Psoas muscle (tissue), 8 donors: ENCODE data around the gene CDC14A. TPM values are rescaled to one million over a fixed set of nuclear protein-coding genes. Genes with fewer than 3 reads are reported as not detected.

Experiments
- ATAC-seq, 4 donors: fragments of 200-7000 bp; cut with Tn5 transposase; one replicate each; pipeline ENCODE4 v1.9.1; 2020; ENCODE audit warnings: moderate library complexity in 3 of 4, mild to moderate bottlenecking in 2 of 4
- DNase-seq, 2 donors: peaks; one replicate each; pipeline ENCODE4 v3.0.0-alpha.2; 2020
- H3K27ac ChIP-seq: fragments of 200-600 bp; one replicate; pipeline ENCODE4 v1.8.0; 2022
- H3K27me3 ChIP-seq, 3 donors: fragments of 200-600 bp in 1 of 3; one replicate each; pipeline versions ENCODE4 v1.6.1 to v1.8.0; 2013 to 2022; ENCODE audit warnings: low read length in 2 of 3, mild to moderate bottlenecking in 2 of 3, moderate library complexity in 1 of 3; ENCODE audit not compliant: insufficient read depth in 3 of 3
- H3K36me3 ChIP-seq, 2 donors: fragments of 200-600 bp in 1 of 2; one replicate each; pipeline versions ENCODE4 v1.6.1 to v1.8.0; 2013 to 2022; ENCODE audit warnings: low read depth in 1 of 2, mild to moderate bottlenecking in 1 of 2, moderate library complexity in 1 of 2; ENCODE audit not compliant: insufficient read depth in 1 of 2
- H3K4me1 ChIP-seq: fragments of 200-600 bp; one replicate; pipeline ENCODE4 v1.8.0; 2022
- H3K4me3 ChIP-seq: fragments of 200-600 bp; one replicate; pipeline ENCODE4 v1.8.0; 2022; ENCODE audit warnings: mild to moderate bottlenecking
- H3K9me3 ChIP-seq: fragments of 200-600 bp; one replicate; pipeline ENCODE4 v1.8.0; 2022
- WGBS, 3 donors: extraction: QIAGEN DNeasy Blood & Tissue Kit; methylation state at CpG; one replicate each; pipeline versions ENCODE4 v1.1.6 to v1.1.7; 2013; 5-methylcytosine and 5-hydroxymethylcytosine counted together
- intact Hi-C, 2 donors: fragments of 100-400 bp; cut with DNase I; formaldehyde crosslinking; loops; one replicate each; pipeline versions ENCODE4 v1.11.0 to v1.14.2; 2022
- polyA plus RNA-seq, 3 donors: library from polyadenylated mRNA; stranded (reverse); fragments of 200-250 nt; gene quantifications; one replicate each; pipeline ENCODE4 v1.2.3, GENCODE V29; 2013
- total RNA-seq, 4 donors: library from RNA; stranded (reverse); fragmentation: NEBNext Ultra II Directional in 2 of 4; extraction: Animal tissue kit (Norgen Biotek cat#: 25700) in 2 of 4; gene quantifications; one replicate each; pipeline versions ENCODE4 v1.2.1 to v1.2.4, GENCODE V29; 2021 to 2023
- TF ChIP-seq, protein P1 (sequence below): fragments of 200-600 bp; IDR thresholded peaks from one replicate; pipeline ENCODE4 v1.8.0; 2022; ENCODE audit warnings: antibody characterized with exemption
- donor health status: healthy with polysubstance abuse.
- donor health status: DM: no; HTN: no; CAD: no; lungs with moderate emphysema.
- donor health status: Bipolar disorder and iron deficiency.
- donor health status: healthy.
- donor health status: DM: yes; HTN: yes; CAD: no.
- donor health status: DM: no; HTN: no; CAD: no.
- donor health status: DM: no; HTN: no; CAD: no.
- donor health status: DM: yes; HTN: yes; CAD: no.

Gene CDC14A
- total and polyA plus RNA-seq, 7 donors = 0.44 to 5.5 (median 2.3) TPM

GRCh38 chr1:100343897-100344296, 8.4 kb upstream of the CDC14A start:
- H3K27me3 ChIP-seq = no peaks in the 10 kb centered on the region
- ATAC-seq = no peak
- no peaks in the 10 kb centered on the region for H3K9me3 ChIP-seq
- no peak for DNase-seq
- H3K36me3 ChIP-seq = no peaks in the 10 kb centered on the region
- H3K4me1 ChIP-seq = no peaks in the 10 kb centered on the region
- intact Hi-C loops = no loop called here
- 55 to 64% (median 64%) methylated on average over 3 of the region's 3 CpGs for WGBS, 3 donors
- H3K27ac ChIP-seq = no peak overlapping the region
- no peak overlapping the region for H3K4me3 ChIP-seq
- TF ChIP-seq, protein P1, sequence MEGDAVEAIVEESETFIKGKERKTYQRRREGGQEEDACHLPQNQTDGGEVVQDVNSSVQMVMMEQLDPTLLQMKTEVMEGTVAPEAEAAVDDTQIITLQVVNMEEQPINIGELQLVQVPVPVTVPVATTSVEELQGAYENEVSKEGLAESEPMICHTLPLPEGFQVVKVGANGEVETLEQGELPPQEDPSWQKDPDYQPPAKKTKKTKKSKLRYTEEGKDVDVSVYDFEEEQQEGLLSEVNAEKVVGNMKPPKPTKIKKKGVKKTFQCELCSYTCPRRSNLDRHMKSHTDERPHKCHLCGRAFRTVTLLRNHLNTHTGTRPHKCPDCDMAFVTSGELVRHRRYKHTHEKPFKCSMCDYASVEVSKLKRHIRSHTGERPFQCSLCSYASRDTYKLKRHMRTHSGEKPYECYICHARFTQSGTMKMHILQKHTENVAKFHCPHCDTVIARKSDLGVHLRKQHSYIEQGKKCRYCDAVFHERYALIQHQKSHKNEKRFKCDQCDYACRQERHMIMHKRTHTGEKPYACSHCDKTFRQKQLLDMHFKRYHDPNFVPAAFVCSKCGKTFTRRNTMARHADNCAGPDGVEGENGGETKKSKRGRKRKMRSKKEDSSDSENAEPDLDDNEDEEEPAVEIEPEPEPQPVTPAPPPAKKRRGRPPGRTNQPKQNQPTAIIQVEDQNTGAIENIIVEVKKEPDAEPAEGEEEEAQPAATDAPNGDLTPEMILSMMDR = no peak

DNA sequence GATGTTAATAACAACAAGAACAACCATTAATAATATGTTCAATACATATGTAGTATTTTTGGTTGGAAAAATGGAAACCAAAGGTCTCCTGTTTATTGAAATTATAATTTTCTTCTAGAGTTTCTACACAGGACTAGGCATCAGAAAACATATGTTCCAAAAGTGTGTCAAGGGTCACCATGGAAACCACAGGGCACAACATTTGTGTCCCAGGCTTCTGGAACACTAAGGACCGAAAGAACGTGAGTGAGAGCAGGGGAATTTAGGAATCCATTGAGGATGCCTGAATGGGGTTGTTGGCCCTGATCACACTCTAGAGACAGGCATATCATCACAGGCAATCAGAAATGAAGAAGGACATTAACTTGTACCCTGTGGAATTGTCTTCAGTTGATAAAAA, 7.5 kb upstream of the CDC14A start:
- Histone ChIP-seq H3K4me3 (no peak overlapping the region), H3K4me1 (no peaks in the 10 kb centered on the region), H3K27me3 (no peaks in the 10 kb centered on the region), H3K9me3 (no peaks in the 10 kb centered on the region), H3K36me3 (no peaks in the 10 kb centered on the region), H3K27ac (no peak overlapping the region)
- ATAC-seq = no peak
- TF ChIP-seq, protein P1 = no peak
- intact Hi-C loops = no loop called here
- no peak for DNase-seq
- 42 to 63% (median 51%) methylated on average over 2 of the region's 2 CpGs for WGBS, 3 donors

DNA sequence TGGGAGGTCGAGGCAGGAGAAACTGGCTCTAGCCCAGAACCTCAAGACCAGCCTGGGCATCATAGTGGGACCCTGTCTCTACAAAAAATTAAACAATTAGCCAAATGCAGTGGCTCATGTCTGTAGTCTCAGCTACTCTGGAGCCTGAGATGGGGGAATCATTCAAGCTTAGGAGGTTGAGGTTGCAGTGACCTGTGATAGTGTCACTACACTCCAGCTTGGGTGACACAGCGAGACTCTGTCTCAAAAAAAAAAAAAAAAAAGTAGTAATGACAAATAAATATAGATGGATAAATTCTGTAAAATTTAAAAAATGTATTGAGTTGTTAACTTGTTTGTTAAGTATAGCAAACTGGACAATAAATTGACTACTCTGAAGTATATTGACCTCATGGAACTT, 5.9 kb upstream of the CDC14A start:
- H3K36me3 ChIP-seq = no peaks in the 10 kb centered on the region
- H3K27ac ChIP-seq = no peak overlapping the region
- TF ChIP-seq, protein P1 = no peak
- DNase-seq = no peak
- intact Hi-C loops = no loop called here
- H3K9me3 ChIP-seq = no peaks in the 10 kb centered on the region
- H3K4me1 ChIP-seq = no peaks in the 10 kb centered on the region
- no peaks in the 10 kb centered on the region for H3K27me3 ChIP-seq
- 91 to 95% (median 94%) methylated on average over 2 of the region's 2 CpGs for WGBS, 3 donors
- no peak overlapping the region for H3K4me3 ChIP-seq
- no peak for ATAC-seq

DNA sequence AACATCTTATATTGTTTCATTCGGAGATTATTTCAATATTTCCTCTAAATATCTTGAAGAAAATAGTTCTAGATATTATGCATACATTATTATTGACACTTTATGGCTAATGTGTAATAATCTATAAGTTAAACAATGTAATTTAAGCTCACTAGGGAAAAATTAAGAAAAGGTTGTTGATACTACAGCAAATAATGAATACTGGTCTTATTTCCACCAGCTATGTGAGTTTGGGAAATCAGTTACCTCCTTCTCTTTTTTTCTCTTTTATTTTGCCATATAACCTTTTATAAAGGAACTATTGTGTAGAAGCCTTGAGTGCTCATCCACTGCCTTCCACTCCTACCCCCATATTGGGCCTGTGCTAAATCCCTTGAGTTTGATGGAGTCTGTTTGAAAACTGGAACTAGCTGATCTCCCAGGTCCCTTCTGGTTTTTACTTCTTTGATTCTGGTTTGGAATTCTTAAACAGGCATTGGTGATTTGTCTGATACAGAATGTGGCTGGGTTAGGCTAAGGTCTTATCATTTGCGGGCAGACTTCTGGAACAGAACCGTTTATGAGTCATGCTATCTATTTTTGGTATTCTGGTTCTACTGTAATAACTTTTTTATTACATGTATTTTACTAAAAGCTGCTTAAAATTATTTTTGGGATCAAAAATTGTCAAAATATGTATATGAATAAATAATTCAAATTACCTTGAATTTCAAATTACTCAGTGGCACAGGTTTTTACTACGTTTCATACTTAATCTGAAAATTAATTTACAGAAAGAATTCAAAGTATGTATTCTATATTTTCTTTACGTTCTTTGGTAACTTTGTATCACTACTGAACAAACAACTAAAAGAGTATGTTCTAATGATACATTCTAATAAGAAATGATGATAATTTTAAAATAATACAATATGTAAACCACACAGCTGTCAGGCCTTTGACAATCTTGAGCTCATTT, 5.0 kb upstream of the CDC14A start:
- H3K27ac ChIP-seq = no peak overlapping the region
- no peaks in the 10 kb centered on the region for H3K4me1 ChIP-seq
- ATAC-seq (no peak), DNase-seq (no peak)
- no peaks in the 10 kb centered on the region for H3K27me3 ChIP-seq
- intact Hi-C loops = no loop called here
- TF ChIP-seq, protein P1 = no peak
- H3K4me3 ChIP-seq = no peak overlapping the region
- WGBS, 3 donors = 78 to 84% (median 82%) methylated on average over 5 of the region's 5 CpGs
- H3K36me3 ChIP-seq = no peaks in the 10 kb centered on the region
- H3K9me3 ChIP-seq = no peaks in the 10 kb centered on the region
